Glomerular endothelial cell (primary cell): ENCODE data around the gene GPR146. TPM values are rescaled to one million over a fixed set of nuclear protein-coding genes. Genes with fewer than 3 reads are reported as not detected.

Experiments
- DNase-seq: peaks from one replicate; pipeline ENCODE4 v3.0.0-alpha.2; 2011; ENCODE audit warnings: low read depth, low spot score; ENCODE audit errors: extremely low read depth
- total RNA-seq: library from RNA; depleted of rRNA; stranded (reverse); fragments of >200 nt; gene quantifications from 2 replicates; pipeline ENCODE4 v1.2.3, GENCODE V29; 2015

GPR146 gene
- total RNA-seq, 1 donor from 2014 or later, result 33.5 TPM

DNA sequence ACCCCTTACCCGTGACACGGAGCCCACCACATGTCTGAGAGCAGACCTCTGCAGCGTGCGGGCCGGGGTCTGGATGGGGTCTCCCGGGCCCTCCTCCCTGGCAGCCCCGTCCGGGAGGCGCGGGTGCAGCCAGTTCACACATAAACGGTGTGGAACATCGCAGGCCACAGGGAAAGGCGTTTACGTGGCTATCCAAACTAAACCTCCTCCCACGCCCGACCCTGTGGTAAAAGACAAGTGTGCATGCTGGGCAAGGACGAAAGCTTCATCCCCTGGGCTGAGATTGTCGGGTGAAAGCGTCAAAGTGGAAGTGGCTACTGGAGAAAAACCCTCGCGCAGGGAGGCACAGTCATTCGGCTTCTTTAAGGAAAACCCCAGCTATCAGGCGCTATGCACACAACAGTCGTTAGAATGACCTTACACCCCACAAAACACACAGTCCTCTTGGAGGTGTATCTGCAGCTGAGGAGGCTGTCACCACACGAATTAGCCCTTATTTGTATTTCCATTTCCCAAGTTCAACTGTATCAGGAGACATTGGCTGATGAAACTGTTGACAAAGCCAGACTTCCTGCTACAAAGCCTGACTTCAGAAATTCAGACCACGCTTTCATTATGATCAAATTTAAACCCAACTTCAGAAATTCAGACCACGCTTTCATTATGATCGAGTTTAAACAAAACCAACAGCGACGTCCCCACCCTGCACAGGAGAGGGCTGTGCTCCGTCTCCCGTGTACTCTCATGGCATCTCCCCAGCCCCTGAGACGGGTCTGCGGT, 58.9 kb downstream of the GPR146 start:
- no peak for DNase-seq

DNA sequence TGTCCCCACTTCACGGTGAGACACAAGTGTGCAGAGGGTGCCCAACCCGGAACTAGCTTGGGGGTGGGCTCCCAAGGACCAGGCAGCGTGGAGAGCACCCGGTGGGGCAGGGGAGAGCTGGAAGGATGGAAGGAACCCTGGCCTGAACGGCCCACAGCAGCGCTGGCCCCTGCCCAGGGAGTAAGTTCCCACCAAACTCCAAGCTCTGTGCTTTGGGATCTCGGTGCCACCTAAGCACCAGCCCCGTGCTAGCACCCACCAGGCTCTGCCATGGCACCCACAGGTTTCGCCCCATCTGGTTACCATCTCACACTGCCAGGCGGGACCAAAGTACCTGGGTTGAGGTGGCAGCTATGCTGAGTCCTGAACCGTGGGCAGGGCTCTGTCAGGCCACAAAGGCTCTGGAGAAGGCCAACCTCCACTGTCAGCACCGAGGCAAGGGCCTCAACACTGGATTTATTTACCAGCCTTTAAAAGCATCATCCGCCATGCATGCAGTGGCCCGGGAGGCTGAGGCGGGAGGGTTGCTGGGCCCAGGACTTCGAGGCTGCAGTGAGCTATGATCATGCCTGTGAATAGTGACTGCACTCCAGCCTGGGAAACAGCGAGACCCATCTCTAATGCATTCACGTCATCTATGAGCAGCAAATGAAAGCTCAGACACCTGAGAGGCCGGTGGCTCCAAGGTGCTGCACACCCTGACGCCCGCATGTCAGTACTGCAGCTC, 59.6 kb downstream of the GPR146 start:
- no peak for DNase-seq

GRCh38 chr7:1104516-1105179, 60.3 kb downstream of the GPR146 start:
- DNase-seq, result no peak

- no peak for DNase-seq
Observed at GRCh38 chr7:1105189-1105588, 60.8 kb downstream of the GPR146 start.

DNA sequence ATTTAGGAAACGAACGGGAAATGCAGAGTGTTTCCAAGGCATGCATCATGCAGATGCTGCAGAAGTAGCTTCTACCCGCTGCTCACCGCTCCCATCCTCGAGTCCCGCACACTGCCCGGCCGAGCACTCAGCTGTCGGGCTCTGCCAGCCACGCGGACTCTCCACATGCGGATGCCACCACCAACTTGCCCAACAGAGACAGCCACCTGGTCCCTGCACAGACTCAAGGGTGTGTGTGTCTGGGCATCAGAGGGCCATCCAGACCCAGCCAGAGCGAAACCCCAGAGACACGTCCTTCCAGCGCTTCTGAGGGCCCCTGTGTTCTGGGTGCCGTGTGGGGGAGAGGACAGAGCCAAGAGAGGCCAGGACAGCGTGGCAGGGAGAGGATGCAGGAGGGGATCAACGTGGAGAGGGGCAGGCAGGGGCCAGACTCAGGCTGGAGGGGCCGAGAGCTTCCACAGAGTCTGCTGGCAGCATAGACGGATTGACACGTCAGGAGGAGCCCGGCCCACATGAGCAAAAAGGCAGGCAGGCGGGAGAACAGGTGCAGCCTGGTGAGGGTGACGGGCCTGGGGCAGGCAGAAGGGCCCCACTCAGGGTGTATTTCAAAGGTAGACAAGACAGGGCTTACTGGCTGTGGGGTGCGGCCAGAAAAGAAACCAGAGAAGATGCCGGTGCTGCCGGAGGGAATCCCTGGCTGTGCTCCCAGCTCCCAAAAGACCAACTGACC, 61.9 kb downstream of the GPR146 start:
- no peak for DNase-seq

DNA sequence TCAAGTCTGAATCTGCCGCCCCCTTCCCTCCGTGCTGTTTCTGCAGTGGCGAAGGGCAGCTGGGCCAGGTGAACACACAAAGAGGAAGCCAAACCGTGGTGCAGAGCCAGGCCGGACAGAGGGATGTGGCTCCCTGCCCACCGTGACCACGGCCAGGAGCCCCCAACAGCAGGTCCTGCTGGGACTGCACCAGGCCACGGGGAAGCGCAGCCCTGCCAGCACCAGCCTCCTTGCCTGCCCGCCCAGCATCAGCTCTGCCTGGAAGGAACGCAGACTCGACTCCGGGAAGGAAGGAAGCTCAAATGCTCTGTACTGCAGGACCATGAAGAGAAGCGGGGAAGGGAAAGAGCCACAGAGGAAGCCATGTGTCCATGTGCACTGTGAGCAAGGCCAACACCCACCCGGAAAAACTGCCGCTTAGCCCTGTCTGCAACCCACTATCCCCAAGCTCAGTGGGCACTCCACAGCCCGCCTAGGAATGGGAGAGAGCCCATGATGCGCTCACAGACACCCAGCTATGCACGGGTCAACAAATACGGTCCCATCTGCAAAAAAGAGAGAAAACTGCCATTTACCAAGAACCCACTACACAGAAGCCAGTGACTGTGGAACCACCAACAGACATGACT, 62.6 kb downstream of the GPR146 start:
- no peak for DNase-seq

DNA sequence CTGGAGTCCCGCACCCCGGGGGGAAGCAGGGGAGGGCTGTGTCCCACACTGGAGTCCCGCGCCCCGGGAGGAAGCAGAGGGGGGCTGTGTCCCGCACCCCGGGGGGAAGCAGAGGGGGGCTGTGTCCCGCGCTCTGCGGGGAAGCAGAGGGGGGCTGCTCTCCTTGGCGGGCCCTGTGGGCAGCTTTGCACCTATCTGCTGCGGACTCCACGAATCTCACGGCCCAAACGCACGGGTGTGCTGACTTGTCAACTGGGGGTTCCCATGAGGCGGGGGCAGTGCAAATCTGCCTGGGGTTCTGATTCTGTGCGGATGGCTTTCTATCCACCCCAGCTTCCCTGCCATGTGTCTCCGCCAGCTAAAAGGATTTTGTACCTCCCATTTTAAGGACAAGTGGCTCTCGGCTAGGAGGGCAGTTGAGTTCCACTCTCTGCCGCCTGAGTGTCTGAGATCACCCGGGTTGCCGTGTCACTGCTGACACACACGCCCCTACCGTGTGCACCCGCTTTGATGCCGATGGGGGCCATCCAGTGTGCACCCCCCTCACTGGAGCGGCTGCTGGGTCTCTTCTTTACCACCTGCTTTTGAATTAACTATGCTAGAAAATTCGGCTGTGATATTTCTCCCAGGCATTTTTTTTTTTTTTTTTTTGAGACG, 64.0 kb downstream of the GPR146 start:
- no peak for DNase-seq

Other genes with a start within 250 kb of the GPR146 start
- 154 and 208 TPM in 2 replicates for gene SUN1, start 212.1 kb upstream of the GPR146 start, total RNA-seq
- gene GET4, start 168.0 kb upstream of the GPR146 start, total RNA-seq, result 35.7 and 41.9 TPM in 2 replicates
- 3.0 and 5.1 TPM in 2 replicates for gene ADAP1, start 89.9 kb upstream of the GPR146 start, total RNA-seq
- gene COX19, start 69.0 kb upstream of the GPR146 start, total RNA-seq, result 5.1 and 9.5 TPM in 2 replicates
- gene CYP2W1, start 61.4 kb upstream of the GPR146 start, total RNA-seq, result not detected in 2 replicates
- gene GPER1, start 43.6 kb downstream of the GPR146 start, total RNA-seq, result 1.4 and 1.8 TPM in 2 replicates
- gene ZFAND2A, start 115.7 kb downstream of the GPR146 start, total RNA-seq, result 18.1 and 23.5 TPM in 2 replicates
- gene UNCX, start 188.3 kb downstream of the GPR146 start, total RNA-seq, result not detected in 2 replicates